K562 (cell line): ENCODE data around the gene FBXO46. TPM values are rescaled to one million over a fixed set of nuclear protein-coding genes. Genes with fewer than 3 reads are reported as not detected.
A peak's percentile ranks its signal among the peaks of the same experiment; 100 is the strongest.

Source experiments
- ARHGAP35 ChIP-seq: fragments of 450-650 bp; IDR thresholded peaks from 2 replicates; pipeline ENCODE4 v1.6.1; 2018; ENCODE audit not compliant: partially characterized antibody
- CSDE1 ChIP-seq, 2 experiments: fragments of 450-650 bp; IDR thresholded peaks; 2 replicates each; pipeline ENCODE4 v1.6.1; 2016; ENCODE audit warnings: mild to moderate bottlenecking in 1 of 2
- GABPA ChIP-seq: fragments of 200-800 bp; sonication (Bioruptor generic); conservative IDR thresholded peaks from 2 replicates; pipeline ENCODE4 v1.6.1; 2016; ENCODE audit warnings: low read depth, missing genetic modification characterization, missing compliant biosample characterization
- GATAD2A ChIP-seq: fragments of 450-650 bp; IDR thresholded peaks from 2 replicates; pipeline ENCODE4 v1.6.1; 2017
- ILF3 ChIP-seq: fragments of 450-650 bp; IDR thresholded peaks from 2 replicates; pipeline ENCODE4 v1.6.1; 2018; ENCODE audit warnings: antibody characterized with exemption, mild to moderate bottlenecking, moderate library complexity, borderline replicate concordance
- KDM2B ChIP-seq: fragments of 250-450 bp; sonication (Bioruptor Pico); IDR thresholded peaks from 2 replicates; pipeline ENCODE4 v1.8.0; 2021; ENCODE audit warnings: mild to moderate bottlenecking, moderate library complexity
- KLF6 ChIP-seq: fragments of 250-450 bp; sonication (Bioruptor Pico); IDR thresholded peaks from 2 replicates; pipeline ENCODE4 v1.4.0; 2020; ENCODE audit warnings: mild to moderate bottlenecking, moderate library complexity, borderline replicate concordance
- MAFF ChIP-seq: IDR thresholded peaks from 2 replicates; pipeline ENCODE4 v1.6.1; 2012; ENCODE audit warnings: low read length, improper control_type of control experiment
- PHF20 ChIP-seq: fragments of 450-650 bp; IDR thresholded peaks from 2 replicates; pipeline ENCODE4 v1.6.1; 2018; ENCODE audit not compliant: partially characterized antibody
- POLR2AphosphoS5 ChIP-seq: IDR thresholded peaks from 2 replicates; pipeline ENCODE4 v1.6.1; 2011; ENCODE audit warnings: mild to moderate bottlenecking, low read depth, low read length, moderate library complexity; ENCODE audit not compliant: control insufficient read depth, insufficient read depth
- PTTG1 ChIP-seq: fragments of 450-650 bp; IDR thresholded peaks from 2 replicates; pipeline ENCODE4 v1.6.1; 2016; ENCODE audit warnings: low read depth, mild to moderate bottlenecking, missing genetic modification characterization, missing compliant biosample characterization
- TAF15 ChIP-seq: fragments of 200-400 bp; formaldehyde crosslinking; IDR thresholded peaks from 2 replicates; pipeline ENCODE4 v1.6.1; 2017; ENCODE audit warnings: mild to moderate bottlenecking, low read depth, low read length, moderate library complexity
- ZHX1 ChIP-seq: fragments of 150-350 bp; conservative IDR thresholded peaks from 2 replicates; pipeline ENCODE4 v1.6.1; 2014; ENCODE audit warnings: low read length
- ZNF408 ChIP-seq: fragments of 250-450 bp; sonication (Bioruptor Pico); IDR thresholded peaks from 2 replicates; pipeline ENCODE4 v1.4.0; 2020; ENCODE audit warnings: low read depth, mild to moderate bottlenecking, moderate library complexity
- ZNF511 ChIP-seq: sonication (generic); formaldehyde crosslinking; IDR thresholded peaks from 2 replicates; pipeline ENCODE4 v1.8.0; 2022; ENCODE audit warnings: mild to moderate bottlenecking, missing genetic modification reagents
- ZNF592 ChIP-seq: fragments of 450-650 bp; IDR thresholded peaks from 2 replicates; pipeline ENCODE4 v1.6.1; 2017; ENCODE audit warnings: antibody characterized with exemption, mild to moderate bottlenecking
- polyA plus RNA-seq, 8 experiments: library from polyadenylated mRNA; depleted of rRNA in 4 of 8; stranded (reverse) in 5 of 8; unstranded in 3 of 8; fragments of >200 nt; fragmentation: Nextera tagmentation in 2 of 8; fragmentation: Illumina TruSeq in 1 of 8; extraction: Ambion mirVana in 2 of 8; extraction: Trizol in 1 of 8; gene quantifications; 2 replicates each; pipeline versions ENCODE4 v1.2.1 to v1.2.3, GENCODE V29; 2011 to 2014; ENCODE audit warnings: inconsistent platforms in 1 of 8, missing spikeins in 1 of 8
- total RNA-seq, 7 experiments: library from RNA; depleted of rRNA in 6 of 7; stranded (reverse); fragments of >200 nt in 6 of 7; fragmentation: Illumina TruSeq in 2 of 7; extraction: Trizol in 2 of 7; gene quantifications; 2 replicates each; pipeline versions ENCODE4 v1.2.1 to v1.2.3, GENCODE V29; 2011 to 2021; ENCODE audit warnings: low replicate concordance in 1 of 7
- TF ChIP-seq, protein P1 (sequence below): fragments of 450-650 bp; formaldehyde crosslinking; IDR thresholded peaks from 2 replicates; pipeline ENCODE4 v1.4.0; 2020; ENCODE audit warnings: mild to moderate bottlenecking, moderate library complexity
- TF ChIP-seq, protein P2 (sequence below): fragments of 450-650 bp; formaldehyde crosslinking; IDR thresholded peaks from 2 replicates; pipeline ENCODE4 v1.4.0; 2022; ENCODE audit warnings: missing genetic modification characterization

Gene FBXO46
- total and polyA plus RNA-seq, 9 of the 15 experiments (the other 6 are each of a cell fraction or from before 2014, with no cell fraction given), result 1.5 to 36.1 (median 7.3) TPM

DNA sequence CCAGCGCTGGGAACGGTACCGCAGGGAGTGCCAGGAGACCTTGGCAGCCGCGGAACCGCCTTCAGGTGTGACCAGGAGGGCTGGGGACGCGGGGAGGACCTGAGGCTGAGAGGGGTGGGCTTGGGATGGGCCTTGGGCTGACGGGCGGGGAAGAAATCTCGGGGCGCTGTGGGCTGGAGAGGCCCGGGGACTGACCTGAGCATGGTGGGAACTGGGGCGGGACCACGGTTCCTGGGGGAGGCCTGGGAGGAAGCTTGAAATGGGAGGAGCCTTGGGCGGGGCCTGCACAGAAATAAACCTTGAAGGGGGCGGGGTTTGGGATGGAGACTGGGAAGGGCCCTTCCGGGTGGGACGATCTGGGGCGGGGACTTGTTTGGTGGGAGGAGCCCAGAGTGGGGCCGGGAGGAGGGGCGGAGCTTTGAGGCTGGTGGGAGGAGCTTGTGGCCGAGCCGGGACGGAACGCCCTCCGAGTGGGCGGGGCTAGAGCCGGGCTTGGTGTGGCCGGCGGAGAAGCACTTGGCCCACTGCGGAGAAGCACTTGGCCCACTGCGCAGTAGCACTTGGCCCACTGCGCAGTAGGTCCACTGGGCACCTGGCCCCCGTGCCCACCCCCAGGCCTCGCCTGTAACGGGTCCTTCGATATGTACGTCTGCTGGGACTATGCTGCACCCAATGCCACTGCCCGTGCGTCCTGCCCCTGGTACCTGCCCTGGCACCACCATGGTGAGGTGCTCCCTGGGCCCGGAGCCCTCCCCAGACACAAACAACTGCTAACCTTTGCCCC, 59.8 kb downstream of the FBXO46 start (continued):
- TF ChIP-seq ZNF511 (CRISPR knock-in tag) (peak; percentile 53; the same call in 1 of the 2 replicates), POLR2AphosphoS5 (peak; percentile 65; the same call in 1 of the 2 replicates), MAFF (no peak), TAF15 (no peak), KDM2B (CRISPR knock-in tag) (no peak), GABPA (tag) (no peak), ILF3 (no peak), GATAD2A (no peak), ARHGAP35 (no peak), ZHX1 (no peak), PTTG1 (tag) (no peak), ZNF408 (CRISPR knock-in tag) (no peak), CSDE1 (IDR thresholded peaks at IDR 0.05) (no peak), ZNF592 (no peak), PHF20 (no peak), KLF6 (no peak)
- TF ChIP-seq, protein P1, sequence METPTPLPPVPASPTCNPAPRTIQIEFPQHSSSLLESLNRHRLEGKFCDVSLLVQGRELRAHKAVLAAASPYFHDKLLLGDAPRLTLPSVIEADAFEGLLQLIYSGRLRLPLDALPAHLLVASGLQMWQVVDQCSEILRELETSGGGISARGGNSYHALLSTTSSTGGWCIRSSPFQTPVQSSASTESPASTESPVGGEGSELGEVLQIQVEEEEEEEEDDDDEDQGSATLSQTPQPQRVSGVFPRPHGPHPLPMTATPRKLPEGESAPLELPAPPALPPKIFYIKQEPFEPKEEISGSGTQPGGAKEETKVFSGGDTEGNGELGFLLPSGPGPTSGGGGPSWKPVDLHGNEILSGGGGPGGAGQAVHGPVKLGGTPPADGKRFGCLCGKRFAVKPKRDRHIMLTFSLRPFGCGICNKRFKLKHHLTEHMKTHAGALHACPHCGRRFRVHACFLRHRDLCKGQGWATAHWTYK (CRISPR knock-in tag), result no peak
- TF ChIP-seq, protein P2, sequence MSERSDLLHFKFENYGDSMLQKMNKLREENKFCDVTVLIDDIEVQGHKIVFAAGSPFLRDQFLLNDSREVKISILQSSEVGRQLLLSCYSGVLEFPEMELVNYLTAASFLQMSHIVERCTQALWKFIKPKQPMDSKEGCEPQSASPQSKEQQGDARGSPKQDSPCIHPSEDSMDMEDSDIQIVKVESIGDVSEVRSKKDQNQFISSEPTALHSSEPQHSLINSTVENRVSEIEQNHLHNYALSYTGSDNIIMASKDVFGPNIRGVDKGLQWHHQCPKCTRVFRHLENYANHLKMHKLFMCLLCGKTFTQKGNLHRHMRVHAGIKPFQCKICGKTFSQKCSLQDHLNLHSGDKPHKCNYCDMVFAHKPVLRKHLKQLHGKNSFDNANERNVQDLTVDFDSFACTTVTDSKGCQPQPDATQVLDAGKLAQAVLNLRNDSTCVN, result no peak
